Activated T-helper 9 cell treated with anti-CD3 and anti-CD28 coated beads, Interleukin-2, amount 50 U/mL, for 16 hours (primary cell): ENCODE data around the gene TSSK6.

Experiments
- DNase-seq: peaks from one replicate; pipeline ENCODE4 v3.0.0-alpha.2; 2020; ENCODE audit warnings: low read depth

The TSSK6 gene

GRCh38 chr19:19505669-19506326 lies 9.6 kb downstream of the TSSK6 start:
- no peak for DNase-seq

- DNase-seq = no peak
These were observed 10.3 kb downstream of the TSSK6 start for GRCh38 chr19:19504754-19505668.

GRCh38 chr19:19502808-19503602 lies 12.3 kb downstream of the TSSK6 start:
- no peak for DNase-seq

- no peak for DNase-seq
These were observed 13.1 kb downstream of the TSSK6 start for GRCh38 chr19:19502281-19502680.

- no peak for DNase-seq
These were observed 13.6 kb downstream of the TSSK6 start for GRCh38 chr19:19501798-19502197.

- DNase-seq = no peak
These were observed 14.2 kb downstream of the TSSK6 start for GRCh38 chr19:19500975-19501644.

GRCh38 chr19:19499272-19499995 lies 15.9 kb downstream of the TSSK6 start:
- DNase-seq = no peak

- DNase-seq = no peak
These were observed 16.9 kb downstream of the TSSK6 start for GRCh38 chr19:19498255-19498991.

- DNase-seq = no peak
These were observed 19.4 kb downstream of the TSSK6 start for GRCh38 chr19:19495614-19496603.

GRCh38 chr19:19493841-19494546 lies 21.4 kb downstream of the TSSK6 start:
- no peak for DNase-seq

GRCh38 chr19:19492026-19492610 lies 23.2 kb downstream of the TSSK6 start:
- DNase-seq = no peak

- no peak for DNase-seq
These were observed 23.9 kb downstream of the TSSK6 start for GRCh38 chr19:19491321-19492025.

GRCh38 chr19:19490214-19490968 lies 25.0 kb downstream of the TSSK6 start:
- DNase-seq = peak; percentile 64

- no peak for DNase-seq
These were observed 25.5 kb downstream of the TSSK6 start for GRCh38 chr19:19489804-19490204.

- DNase-seq = peak; percentile 74
These were observed 26.3 kb downstream of the TSSK6 start for GRCh38 chr19:19488875-19489690.
